HG03097 (cell line): ENCODE results near the gene BAG2.

Source experiments
- ATAC-seq: cut with Tn5 transposase; IDR thresholded peaks from one replicate; pipeline ENCODE4 v1.9.1; 2021; ENCODE audit not compliant: unreplicated experiment, low FRiP score

BAG2 gene

DNA sequence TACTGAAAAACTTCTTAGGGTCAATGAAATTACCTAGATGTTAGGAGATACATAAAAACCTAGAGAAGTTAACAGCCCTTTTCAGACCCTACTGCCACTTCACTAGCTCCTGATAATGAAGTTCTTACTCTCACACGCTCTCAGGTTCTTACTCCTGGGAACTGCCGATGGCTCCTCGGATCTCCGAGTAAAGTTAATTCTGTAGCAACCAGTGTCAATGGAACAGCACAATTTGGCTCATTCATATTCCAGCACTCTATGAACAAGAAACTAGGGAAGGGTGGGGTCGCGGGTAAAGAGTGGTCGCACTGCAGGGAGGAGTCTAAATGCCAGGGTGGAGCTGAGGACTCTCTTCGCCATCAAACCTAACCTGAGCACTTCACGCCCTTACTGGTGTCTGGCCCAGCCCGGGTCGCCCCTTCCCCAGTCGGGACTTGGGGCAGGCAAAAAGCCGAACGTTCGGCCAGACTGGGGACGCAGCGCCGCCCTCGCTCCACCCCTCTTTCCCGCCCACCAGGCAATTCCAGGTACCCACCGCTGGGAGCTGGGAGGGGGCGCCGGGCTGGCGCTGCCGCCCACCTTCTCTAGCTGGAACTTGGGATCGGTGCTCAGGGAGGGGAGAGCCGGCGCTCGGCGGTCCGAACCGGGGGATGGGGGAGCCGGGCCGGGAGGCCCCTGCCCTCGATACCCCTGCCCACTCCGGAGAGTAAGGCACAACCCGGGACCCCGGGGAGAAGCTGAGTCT lies 49.2 kb downstream of the BAG2 start:
- ATAC-seq: peak; percentile 65

DNA sequence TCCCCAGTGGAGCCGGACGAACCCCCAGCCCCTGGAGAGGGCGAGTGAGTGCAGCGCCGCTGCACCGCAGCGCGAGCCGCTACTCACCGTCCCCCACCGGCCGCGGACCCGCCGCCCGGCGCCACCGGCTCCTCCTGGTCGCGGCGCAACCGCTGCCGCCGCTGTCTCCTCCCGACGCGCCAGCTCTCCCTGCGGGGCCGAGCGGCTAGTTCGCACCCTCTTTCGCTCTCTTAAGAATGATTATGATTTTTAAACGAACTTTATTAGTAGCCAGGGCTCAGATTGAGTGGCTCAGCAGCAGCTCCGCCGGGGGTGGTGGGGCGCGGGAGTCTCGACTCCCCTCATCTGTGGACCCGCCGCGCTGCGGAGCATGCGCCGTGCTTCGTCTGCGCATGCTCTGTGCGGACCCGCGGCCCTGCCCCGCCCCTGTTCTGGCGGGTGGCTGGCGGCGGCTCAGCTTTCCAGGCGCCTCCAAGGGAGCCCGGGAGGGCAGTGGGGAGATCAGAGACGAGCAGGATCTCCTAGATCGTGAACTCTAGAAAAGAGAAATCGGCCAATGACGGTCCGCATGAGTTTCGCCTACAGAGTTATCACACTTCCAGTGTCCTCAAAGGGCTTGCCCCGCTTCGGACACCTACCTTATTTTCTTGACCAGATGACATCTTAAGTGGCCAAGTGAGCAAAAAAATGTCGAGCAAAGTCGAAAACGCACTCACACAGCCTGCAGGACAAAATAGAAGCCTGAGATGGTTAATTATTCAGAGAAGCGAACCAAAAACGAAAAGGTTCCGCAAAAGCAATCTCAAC lies 50.0 kb downstream of the BAG2 start, which contains the start of gene RAB23:
RAB23 (minus strand) TSS at position 372 of the 807 bp plus-strand sequence. CDS start 11,927 bp downstream, outside the sequence.
- peak; percentile 73 for ATAC-seq

- no peak for ATAC-seq
Observed at GRCh38 chr6:57222743-57223077, 50.6 kb downstream of the BAG2 start.

GRCh38 chr6:57224769-57225515 lies 52.8 kb downstream of the BAG2 start:
- ATAC-seq: no peak

GRCh38 chr6:57226221-57226620 lies 54.1 kb downstream of the BAG2 start:
- ATAC-seq: no peak
